Airway epithelial cell (primary cell): ENCODE measurements around the gene GPRC5B. TPM values are rescaled to one million over a fixed set of nuclear protein-coding genes. Genes with fewer than 3 reads are reported as not detected.

Source experiments
- total RNA-seq: library from RNA; depleted of rRNA; stranded (reverse); fragments of >200 nt; gene quantifications from 2 replicates; pipeline ENCODE4 v1.2.3, GENCODE V29; 2015

GPRC5B gene
- total RNA-seq, result 0.05 and 0.28 TPM in 2 replicates

GRCh38 chr16:19884611-19885450 lies at the start of gene GPRC5B:
Gene GPRC5B (minus strand): TSS chr16:19884848. CDS start chr16:19872845, 12,003 bp downstream.

Other genes starting within 250 kb of the GPRC5B start
- 13.2 and 25.9 TPM in 2 replicates for gene KNOP1, start 166.6 kb downstream of the GPRC5B start, total RNA-seq
- gene IQCK, start 166.6 kb downstream of the GPRC5B start, total RNA-seq, result 7.7 and 7.9 TPM in 2 replicates
- not detected in 2 replicates for gene GPR139, start 189.0 kb upstream of the GPRC5B start, total RNA-seq